Measurements from ENCODE around the gene EYA4.

DNA sequence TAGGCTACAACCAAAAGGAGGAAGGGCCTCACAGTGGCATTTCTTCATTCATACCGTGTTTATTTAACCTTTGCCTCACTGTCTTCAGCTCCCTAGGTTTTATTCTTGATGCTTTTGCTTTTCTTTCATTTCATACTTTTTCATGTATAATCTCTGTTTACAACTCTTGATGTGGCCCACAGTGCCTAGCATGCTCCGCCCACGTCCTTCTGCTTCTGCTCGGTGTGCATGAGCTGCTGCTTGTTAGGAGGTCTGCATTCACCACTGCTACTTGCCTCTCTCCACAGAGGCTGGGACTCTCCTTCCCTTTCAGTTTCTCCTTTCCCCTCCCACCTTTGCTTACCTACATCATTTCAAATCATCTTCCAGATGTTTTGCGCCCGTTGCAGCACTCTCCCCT, 147.6 kb downstream of the EYA4 start:
- TF ChIP-seq, protein P1, sequence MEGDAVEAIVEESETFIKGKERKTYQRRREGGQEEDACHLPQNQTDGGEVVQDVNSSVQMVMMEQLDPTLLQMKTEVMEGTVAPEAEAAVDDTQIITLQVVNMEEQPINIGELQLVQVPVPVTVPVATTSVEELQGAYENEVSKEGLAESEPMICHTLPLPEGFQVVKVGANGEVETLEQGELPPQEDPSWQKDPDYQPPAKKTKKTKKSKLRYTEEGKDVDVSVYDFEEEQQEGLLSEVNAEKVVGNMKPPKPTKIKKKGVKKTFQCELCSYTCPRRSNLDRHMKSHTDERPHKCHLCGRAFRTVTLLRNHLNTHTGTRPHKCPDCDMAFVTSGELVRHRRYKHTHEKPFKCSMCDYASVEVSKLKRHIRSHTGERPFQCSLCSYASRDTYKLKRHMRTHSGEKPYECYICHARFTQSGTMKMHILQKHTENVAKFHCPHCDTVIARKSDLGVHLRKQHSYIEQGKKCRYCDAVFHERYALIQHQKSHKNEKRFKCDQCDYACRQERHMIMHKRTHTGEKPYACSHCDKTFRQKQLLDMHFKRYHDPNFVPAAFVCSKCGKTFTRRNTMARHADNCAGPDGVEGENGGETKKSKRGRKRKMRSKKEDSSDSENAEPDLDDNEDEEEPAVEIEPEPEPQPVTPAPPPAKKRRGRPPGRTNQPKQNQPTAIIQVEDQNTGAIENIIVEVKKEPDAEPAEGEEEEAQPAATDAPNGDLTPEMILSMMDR (IDR thresholded peaks at IDR 0.05): no peak
- TF ChIP-seq ZFX (IDR thresholded peaks at IDR 0.05; ENCODE audit: borderline replicate concordance): no peak

All from 22Rv1 (cell line).